ENCODE results near the gene HEG1.

Gene HEG1

DNA sequence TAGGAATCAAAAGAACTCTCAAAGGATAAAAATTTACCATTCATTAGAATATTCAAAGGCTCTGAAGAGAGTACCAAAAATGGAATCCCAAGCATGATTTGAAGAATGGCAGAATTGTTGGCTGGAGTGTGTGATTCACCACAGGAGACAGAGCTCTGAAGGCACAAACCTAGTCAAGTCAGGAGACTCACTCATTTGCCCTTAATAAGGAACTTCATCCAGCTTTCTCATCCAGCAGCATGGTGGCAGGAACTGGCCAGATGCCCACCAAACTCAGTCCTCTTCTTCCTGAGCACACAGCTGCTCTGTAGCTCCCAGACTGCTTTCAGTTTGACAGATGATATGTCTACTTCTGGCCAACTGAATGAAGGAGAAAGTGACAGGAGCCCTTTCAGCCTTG is 16.5 kb upstream of the HEG1 start:
- ATAC-seq (no peak), DNase-seq (no peak)

DNA sequence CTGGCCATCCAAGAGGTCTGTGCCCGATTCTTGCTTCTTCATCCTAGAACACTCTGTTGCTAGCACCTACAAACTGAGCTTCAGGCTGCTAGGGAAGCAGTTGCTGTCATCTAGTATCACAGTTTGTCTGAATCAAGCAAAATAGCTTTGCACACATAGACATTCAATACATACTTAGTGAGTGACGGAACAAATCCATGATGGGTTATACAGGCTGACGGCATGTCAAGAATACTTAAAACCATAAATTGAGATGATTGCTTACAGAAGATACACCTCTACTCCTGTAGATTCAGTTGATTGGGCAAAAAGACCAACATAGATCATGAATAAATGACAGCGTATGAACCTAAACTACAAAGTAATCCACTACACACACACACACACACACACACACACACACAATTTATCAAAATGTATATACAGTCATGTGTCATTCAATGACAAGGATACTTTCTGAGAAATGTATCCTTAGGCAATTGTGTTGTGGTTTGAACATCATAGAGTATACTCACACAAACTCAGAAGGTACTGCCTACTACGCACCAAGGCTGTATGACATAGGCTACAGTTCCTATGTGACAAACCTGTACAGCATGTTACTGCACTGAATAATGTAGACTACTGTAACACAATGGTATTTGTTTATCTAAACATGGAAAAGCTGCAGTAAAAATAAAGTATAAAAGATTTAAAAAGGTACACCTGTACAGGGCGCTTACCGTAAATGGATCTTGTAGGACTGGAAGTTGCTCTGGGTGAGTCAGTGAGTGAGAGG is 14.4 kb upstream of the HEG1 start:
- DNase-seq: no peak
- no peak for ATAC-seq

DNA sequence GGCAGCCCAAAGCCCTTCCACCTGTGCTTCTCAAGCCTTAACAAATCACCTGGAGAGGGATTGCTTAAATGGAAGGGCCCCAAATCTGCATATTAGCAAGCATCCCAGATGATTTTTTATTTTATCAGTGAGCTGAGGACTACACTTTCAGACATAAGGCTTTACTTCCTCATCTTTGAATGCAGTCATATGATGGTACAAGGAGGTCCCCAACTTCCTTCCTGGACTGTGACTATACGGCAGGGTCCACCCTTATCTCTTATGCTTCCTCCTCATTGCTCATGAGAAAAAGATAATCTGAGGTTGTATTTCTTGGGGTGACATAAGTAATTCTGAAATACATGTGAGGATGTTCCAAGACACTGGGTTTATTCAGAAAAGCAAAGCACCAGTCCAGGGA is 13.7 kb upstream of the HEG1 start:
- ATAC-seq (no peak), DNase-seq (no peak)

DNA sequence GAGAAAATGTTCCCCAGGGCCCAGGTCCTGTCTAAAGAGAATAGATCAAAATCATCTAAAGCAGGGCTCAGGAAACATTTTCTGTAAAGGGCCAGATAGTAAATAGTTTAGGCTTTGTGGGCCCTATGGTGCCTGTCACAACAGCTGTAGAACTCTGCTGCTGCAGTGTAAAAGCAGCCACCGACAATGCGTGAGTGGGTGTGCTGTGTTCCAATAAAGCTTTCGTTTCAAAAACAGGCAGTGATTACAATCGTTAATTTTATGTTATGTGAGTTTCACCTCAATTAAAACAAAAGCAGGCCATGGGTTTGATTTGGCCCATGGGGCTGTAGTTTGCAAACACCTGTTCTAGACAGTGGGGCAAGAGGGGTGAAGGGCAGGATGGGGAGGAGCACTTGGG is 12.5 kb upstream of the HEG1 start:
- ATAC-seq: no peak

DNA sequence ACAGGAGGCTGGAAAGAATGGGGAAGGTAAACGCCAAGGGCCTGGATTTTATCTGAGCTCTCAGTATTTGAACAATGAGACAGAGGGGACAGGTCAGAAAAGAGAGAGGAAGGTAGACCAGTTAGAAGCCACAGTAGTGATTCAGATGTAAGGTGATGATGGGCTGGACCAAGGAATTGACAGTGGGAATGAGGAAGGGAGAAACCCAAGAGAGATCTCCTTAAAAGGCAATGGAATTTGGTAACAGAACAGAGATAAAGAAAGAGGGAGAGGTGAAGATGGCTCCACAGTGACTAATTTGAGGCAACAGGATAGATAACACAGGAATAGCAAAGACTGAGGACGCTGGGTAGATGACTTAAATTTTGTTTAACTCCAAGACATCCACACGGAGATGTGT is 11.4 kb upstream of the HEG1 start:
- ATAC-seq (no peak), DNase-seq (no peak)

More for the DNA sequence above, 12.5 kb upstream of the HEG1 start:
- DNase-seq: no peak

DNA sequence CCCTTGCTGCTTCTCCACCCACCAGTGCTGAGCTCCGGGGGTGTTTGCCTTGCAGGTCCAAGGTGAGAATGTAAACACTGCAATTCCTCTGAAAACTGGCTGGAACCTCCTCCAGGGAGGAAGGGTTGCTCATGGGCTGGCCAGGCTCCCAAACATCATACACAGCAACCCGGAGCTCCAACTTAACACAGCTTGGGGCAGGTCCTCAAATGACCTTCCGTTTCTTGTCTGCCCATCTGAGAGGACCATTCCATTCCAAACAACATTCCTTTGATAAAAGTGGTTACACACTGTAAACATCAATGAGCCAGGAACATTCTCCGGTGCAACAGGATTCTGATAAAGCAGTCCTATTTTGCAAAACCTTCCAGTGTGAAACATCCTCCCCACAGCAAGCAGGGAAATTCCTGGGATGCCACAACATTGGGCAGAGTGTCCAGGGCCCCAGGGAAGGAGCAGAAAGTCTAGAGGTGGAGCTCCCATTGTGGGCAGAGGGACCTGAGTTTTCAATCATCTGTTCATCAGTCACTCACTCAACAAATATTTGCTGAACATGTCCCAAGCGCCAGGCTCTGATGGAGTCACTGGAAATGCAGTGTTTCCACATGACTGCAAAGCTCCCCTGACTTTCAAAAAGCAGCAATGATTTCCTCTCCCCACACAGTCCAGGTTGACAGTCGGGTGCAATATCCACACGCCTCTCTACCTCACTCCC is 7.3 kb upstream of the HEG1 start:
- DNase-seq: no peak
- no peak for ATAC-seq

DNA sequence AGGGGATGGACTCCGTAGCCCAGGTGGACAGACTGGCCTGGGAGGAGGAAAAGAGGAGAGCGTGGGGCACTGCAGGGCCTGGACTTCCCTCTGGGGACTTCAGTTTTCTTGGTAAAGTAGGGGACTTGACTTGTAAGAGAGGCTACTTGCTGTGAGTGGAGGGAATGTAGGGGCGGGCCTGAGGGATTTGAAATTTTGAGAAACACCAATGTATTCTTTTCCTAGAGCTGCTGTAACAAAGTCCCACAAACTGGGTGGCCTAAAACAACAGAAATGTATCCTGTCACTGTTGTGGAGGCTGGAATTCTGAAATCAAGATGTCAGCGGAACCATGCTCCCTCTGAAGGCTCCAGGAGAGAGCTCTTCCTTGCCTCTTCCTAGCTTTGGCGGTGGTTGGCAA is 5.8 kb upstream of the HEG1 start:
- ATAC-seq: no peak
- DNase-seq: no peak

DNA sequence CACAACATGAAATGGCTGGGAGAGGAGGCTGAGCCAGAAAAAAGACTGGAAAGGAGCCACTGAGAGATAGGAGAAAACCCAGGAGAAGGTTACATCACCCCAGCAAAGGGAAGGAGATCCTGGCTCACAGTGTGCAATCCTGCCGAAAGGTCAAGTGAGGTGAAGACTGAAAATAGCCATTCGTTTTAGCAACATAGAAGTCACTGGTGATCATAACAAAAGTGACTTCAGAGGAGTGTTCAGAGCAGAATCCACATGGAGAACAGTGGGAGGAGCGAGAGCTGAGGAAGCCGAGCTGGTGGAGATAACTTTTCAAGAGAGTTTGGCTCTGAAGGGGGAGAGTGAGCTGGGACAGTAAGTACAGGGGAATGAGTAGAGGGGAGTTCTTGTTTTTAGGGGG is 5.4 kb upstream of the HEG1 start:
- no peak for DNase-seq
- no peak for ATAC-seq

DNA sequence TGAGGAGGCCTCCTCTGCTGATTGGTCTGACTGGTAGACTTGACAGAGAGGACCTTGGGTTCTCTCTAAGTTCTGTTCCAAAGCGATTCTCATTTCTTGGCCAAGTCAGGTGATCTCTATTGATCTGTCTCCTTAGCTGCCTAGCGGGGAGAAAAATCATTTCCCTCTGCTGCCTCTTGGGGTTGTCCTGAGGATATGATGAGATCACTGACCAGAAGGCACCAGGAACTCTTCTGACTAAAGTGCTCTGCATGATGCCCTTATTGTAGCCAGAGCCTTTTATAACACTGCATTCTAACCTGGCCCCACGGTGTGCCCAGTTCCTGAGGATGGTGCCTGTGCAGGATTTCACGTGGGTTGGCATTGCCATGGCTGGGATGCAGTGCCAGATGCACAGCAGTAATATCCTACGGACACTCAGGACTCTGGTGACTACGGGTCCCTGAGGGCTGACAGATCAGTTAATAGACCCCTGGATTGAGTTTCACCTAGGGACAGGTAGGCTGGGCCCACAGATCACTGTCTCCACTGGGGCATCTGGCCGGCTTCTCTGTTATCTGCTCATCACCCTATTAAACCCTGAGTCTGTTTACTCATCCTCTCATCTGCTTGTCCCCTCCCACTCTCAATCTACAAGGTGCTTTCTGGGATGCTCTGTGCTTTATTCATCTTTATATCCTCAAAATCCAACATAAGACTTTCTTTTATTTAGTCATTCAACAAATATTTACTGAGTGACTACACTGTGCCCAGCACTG is 3.9 kb upstream of the HEG1 start:
- no peak for ATAC-seq

DNA sequence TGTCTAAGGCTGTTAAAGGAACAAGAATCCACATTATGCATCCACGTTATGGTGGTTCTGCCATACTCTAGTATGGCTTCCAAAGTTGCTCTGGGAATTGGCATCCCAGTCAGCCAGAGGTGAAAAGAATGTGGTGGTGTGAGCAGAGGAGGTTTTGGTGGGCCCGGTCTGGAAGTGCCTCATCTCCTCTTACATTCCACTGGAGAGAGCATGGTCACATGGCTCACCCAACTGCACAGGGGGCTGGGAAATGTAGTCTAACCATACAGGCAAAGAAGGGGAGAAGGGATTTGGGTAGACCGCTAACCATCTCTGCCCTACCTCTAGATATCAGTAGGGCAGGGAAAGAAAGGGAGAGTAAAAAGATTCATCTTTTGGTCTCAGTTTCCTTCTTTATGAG is 3.2 kb upstream of the HEG1 start:
- ATAC-seq (no peak), DNase-seq (no peak)

More for the DNA sequence above, 3.9 kb upstream of the HEG1 start:
- DNase-seq: no peak

DNA sequence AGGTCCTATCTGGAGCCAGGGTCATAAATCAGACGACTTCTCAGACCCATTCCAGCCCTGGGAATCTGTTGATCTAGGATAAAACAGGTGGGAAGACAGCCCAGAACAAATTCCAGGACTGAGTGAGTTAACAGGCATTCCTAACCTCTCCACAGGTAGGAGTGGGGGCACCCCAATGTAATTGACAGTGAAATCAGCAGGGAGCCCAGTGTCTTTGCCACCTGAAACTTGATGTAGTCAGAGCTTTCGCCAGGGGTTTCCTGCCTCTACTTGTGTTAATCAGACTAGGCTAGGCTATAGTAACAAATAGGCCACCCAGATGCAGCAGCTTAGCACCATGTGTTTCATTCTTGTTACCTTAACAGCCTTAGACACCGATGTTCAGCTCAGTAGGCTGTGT is 2.7 kb upstream of the HEG1 start:
- ATAC-seq: no peak
- no peak for DNase-seq

DNA sequence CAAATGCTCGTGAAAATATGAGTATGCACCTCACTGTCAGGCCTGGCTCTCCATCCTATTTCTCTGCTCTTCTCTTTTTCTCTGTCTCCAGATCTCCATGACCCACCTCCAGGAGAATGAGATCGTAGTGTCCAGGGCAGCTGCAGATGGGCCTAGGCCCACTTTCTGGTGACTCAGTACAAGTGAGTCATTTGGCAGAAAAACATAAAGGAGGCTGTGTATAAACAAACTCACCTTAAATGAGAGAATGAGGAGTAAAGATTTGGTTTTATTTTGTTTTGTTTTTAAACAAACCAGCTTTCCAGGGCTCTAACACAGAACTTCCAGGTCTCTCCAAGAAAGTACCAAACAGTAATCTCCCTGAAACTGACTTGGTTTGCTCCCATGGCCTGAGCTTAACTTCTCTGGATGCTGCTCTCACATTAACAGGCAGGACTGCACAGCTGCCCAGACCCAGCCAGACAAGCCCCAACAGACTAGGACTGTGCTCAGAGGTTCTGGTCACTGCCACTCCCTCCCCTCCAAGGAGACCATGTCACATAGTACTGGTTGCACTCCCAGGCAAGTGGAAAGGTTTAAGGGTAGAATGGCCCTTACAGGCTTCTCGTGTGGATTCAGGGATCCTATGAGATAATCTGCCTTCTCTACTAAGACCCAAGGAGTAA is 1.5 kb upstream of the HEG1 start:
- no peak for ATAC-seq
- no peak for DNase-seq

DNA sequence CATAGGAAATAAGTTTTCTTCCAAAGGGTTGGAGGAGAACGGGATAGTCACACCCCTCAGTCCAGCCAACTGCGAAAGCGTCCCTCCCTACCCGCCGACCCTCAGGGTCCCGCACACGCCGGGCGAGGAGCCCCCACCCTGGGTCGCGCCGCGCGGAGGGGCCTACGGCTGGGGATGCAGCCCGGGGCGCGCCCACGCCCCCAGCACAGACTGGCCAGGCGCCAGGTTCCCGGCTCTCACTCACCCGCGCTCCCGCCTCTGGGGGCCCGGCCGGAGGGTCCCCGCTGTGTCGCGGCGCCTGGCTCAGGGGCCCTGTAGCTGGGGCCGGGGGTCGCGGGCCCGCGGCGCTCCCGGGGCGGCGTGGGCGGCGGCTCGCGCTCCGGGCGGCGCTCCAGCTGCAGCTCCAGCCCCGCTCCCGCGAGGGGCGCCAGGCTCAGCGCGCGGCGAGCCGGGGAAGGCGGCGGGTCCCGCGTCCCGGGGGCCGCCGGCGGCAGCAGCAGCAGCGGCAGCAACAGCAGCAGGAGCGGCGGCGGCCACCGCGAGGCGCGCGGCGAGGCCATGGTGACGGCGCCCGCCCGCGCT is 375 bp downstream of the HEG1 start:
- DNase-seq: peak; percentile 44
- peak; percentile 4 for ATAC-seq

DNA sequence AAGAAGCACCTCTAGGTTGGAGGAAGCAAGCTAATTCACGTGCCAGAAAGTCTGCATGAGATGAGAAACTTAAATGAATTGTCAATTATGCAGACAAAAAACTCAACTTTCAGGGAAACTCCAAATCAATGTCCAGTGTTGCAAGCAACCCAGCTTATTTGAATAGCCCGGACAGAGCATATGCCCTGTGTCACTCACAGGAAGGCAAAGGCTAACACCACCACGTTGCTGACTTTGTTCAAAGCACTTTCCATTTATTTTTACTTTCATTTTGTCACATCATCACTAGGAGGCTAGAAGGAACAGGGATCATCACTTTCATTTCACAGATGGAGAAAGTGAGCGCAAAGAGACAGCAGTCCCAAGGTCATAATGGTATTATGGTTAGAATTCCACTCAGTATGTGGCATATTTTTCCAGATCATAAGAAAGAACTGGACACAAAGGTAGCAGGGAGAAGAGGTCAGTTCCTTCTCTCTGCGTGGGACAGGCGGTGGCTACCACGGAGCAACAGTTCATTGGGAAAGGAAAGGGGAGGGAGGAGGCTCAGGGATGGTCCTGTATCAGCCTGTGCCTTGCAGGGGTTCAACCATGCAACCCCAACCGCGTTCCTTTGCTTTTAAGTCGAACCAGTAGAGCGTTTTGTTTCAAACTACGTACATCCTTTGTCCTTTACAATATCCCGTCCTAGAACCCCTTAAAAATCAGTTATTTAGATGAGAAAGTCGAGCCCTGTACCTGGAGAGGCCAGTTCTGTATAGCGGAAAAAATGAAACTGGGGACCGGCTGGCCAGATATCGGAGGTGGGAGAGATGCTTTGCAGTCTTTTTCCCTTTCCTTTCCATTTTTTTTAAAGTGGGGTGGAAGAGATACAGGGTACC is 1.1 kb downstream of the HEG1 start:
- peak; percentile 22 for DNase-seq
- ATAC-seq: peak; percentile 20

DNA sequence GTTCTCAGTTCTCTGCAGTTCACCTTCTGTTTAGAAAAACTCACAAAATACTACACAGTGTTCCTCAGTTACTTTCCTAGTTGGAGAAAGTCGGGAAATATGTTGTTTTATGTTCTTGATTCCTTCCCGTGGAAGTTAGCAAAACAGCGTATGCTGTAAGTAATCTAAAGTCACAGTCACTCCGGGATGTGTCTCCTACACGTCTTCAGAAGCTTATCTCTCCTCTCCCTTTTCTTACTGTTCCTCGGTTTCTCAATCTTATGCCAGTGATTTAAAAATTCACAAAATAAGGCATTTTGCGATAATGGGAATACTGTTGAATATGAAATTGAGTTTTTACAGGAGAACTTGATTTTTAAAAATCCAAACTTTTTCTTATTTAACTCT is 1.7 kb downstream of the HEG1 start:
- no peak for ATAC-seq

DNA sequence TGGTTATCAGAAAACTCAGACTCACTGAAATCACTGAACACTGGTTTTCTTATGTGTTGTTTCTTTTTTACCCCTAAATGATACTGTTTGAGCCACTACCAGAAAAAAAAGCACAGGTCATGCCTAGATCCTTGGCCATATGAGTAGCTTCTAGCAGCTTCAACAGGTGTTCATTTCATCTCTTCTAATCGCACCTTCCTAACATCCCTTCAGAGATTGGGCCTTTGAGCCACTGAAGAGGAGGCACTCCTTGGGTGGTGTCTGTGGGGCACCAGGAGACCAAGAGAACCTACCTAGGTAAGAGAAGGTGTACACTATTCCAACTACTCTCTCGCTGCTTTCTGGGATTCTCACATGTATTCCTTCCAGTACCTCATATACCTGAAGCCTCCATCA is 2.5 kb downstream of the HEG1 start:
- ATAC-seq: no peak

More for the DNA sequence above, 1.7 kb downstream of the HEG1 start:
- DNase-seq: no peak

DNA sequence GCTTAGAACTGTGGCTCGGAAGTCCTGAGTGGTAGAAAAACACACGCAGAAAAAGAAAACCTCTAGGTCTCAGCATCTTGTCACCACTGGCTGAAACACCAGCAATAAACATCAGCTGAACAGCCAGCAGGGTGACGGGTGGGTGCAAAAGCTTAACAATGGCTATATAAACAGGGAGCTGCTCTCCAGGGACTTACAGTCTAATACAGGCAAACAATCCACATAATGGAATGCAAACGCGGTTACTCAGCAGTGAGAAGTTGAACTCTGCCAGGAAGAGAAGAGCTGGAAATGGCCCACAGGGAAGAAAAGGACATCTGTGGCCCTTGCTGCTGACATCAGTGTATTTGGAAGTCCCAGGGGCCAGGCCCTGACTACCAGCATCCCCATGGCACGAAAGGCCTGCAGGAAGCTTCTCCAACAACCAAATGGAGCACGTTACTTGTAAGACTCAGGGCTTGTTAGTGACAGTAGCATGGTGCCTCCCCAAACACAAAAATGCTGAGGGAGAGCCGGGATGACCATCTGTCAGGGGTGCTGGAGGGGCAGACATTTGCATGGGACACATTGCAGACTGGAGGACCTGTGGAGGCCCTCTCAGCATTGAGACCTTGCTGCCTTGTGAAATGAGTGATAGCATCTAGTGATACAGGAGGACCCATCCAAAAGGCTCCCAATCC is 3.0 kb downstream of the HEG1 start:
- DNase-seq (no peak), ATAC-seq (no peak)

More for the DNA sequence above, 2.5 kb downstream of the HEG1 start:
- DNase-seq: no peak

DNA sequence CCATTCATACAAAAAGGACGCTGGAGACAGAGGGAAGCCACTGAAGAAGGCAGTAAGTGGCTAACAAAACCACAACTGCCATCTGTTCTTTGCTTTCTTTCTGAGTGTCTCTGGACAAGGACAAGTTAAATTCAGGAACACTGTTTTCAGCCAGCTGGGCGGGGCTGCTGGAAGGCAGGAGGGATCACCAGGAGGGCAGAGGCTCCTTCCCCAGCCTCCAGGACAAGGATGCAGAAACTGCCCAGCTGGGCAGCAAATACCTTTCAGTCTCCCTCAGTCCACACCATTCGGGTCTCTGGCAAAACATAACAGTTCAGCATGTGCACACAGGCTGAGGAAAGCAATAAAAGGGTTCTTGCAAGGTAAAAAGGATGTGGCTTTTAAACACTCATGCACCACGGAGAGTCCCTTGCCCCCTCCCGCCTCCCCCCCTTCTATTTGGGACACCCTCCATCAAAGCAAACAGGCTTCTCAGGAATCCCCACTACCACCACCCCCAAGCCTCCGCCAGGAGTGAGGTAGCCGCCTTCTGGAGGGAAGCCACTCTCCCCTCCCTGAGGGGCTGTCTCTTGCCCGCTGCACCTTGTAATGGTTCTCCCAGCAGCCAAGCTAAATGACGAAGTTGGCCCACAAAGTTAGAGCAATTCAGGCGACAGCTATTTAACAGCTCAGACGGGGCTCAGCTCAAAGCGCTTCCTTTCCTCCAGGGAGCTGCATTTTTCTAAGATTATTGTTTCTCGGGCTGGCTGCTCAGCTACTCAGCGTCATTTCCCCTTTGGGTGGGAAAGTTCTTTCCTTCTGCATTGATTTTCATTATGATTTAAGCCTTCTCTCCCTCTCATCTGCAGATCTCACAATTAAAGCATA is 3.8 kb downstream of the HEG1 start:
- DNase-seq: peak; percentile 70
- ATAC-seq: peak; percentile 65

DNA sequence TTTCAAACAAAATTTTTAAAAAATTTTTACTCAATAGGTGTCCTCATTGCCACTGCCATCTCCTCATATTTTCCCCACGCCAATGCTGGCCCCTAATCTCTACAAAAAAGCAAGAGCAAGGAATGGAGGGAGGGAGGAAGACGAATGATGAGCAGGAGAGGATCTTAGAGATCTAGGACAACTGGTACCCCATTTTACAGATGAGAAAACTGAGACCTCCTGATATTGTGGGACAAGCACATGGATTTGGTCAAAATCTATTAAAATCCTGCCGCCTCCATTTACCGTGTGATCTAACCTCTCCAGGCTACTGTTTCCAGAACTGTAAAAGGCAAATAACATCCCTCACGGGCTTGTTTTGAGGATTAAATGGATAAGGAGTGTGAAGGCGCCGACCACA is 4.6 kb downstream of the HEG1 start:
- no peak for ATAC-seq
- DNase-seq: no peak
